H1 (cell line): Measurements from ENCODE around the gene ARHGDIG. TPM values are rescaled to one million over a fixed set of nuclear protein-coding genes. Genes with fewer than 3 reads are reported as not detected.

Experiments
- CTCF ChIA-PET: fragments of 300-600 bp; sonication (Branson Sonifier 250); formaldehyde crosslinking; loops from one replicate; lab custom pipeline; 2021; ENCODE audit not compliant: partially characterized antibody; lab: Charles Lee
- POLR2A ChIA-PET: fragments of 300-600 bp; sonication (Branson Sonifier 250); formaldehyde crosslinking; loops from one replicate; lab custom pipeline; 2021; ENCODE audit warnings: inconsistent platforms; ENCODE audit not compliant: partially characterized antibody; lab: Charles Lee
- DNase-seq, 2 experiments: peaks; one replicate each; pipeline versions ENCODE4 v3.0.0 to v3.0.0-alpha.2; 2010 to 2022; ENCODE audit warnings: low spot score in 2 of 2, low read depth in 1 of 2, mixed read lengths in 1 of 2
- FAIRE-seq: peaks from 2 replicates; lab custom pipeline; 2011; peaks lifted over from hg19 to GRCh38; lab: Jason Lieb, UNC
- H2AFZ ChIP-seq: 2 replicates; pipeline ENCODE4 v1.8.1; 2012; ENCODE audit warnings: low read length, inconsistent platforms
- H2AK5ac ChIP-seq: 2 replicates; pipeline ENCODE4 v1.6.1; 2013; ENCODE audit warnings: low read depth, low read length
- H2BK120ac ChIP-seq: replicated peaks from 2 replicates; pipeline ENCODE3; 2013; ENCODE audit warnings: low read depth, low read length, inconsistent platforms
- H2BK12ac ChIP-seq: 2 replicates; pipeline ENCODE4 v1.6.1; 2013; ENCODE audit warnings: low read depth, low read length
- H2BK15ac ChIP-seq: 2 replicates; pipeline ENCODE4 v1.6.1; 2013; ENCODE audit warnings: low read length
- H2BK20ac ChIP-seq: 2 replicates; pipeline ENCODE4 v1.6.1; 2013; ENCODE audit warnings: low read length
- H2BK5ac ChIP-seq: 2 replicates; pipeline ENCODE4 v1.6.1; 2013; ENCODE audit warnings: low read depth, low read length
- H3K14ac ChIP-seq: 2 replicates; pipeline ENCODE4 v1.6.1; 2013; ENCODE audit warnings: inconsistent platforms; ENCODE audit not compliant: insufficient read length
- H3K18ac ChIP-seq: 2 replicates; pipeline ENCODE4 v1.6.1; 2013; ENCODE audit warnings: low read length; ENCODE audit errors: extremely low read depth
- H3K23ac ChIP-seq: 2 replicates; pipeline ENCODE4 v1.6.1; 2013; ENCODE audit warnings: inconsistent platforms; ENCODE audit not compliant: insufficient read length
- H3K23me2 ChIP-seq: 2 replicates; pipeline ENCODE4 v1.6.1; 2013; ENCODE audit warnings: low read depth, low read length
- H3K27ac ChIP-seq: 2 replicates; pipeline ENCODE4 v1.6.1; 2011; ENCODE audit warnings: low read depth, low read length, inconsistent platforms
- H3K27me3 ChIP-seq, 4 experiments: replicated peaks in 1 of 4; 1 replicate in 1 of 4; 2 replicates in 3 of 4; pipeline versions ENCODE4 v1.6.1 to v1.8.1; 2011 to 2013; ENCODE audit warnings: low read length in 3 of 4, mild to moderate bottlenecking in 3 of 4, inconsistent platforms in 2 of 4, mixed read lengths in 2 of 4, moderate library complexity in 1 of 4; ENCODE audit not compliant: control insufficient read depth in 3 of 4, insufficient read depth in 3 of 4; ENCODE audit errors: extremely low read depth in 1 of 4
- H3K36me3 ChIP-seq, 4 experiments: 2 replicates each; pipeline versions ENCODE4 v1.6.1 to v1.8.1; 2011 to 2013; ENCODE audit warnings: mild to moderate bottlenecking in 4 of 4, low read length in 3 of 4, moderate library complexity in 2 of 4, control low read depth in 1 of 4, inconsistent platforms in 1 of 4; ENCODE audit not compliant: insufficient read depth in 4 of 4, control insufficient read depth in 2 of 4
- H3K4ac ChIP-seq: replicated peaks from 2 replicates; pipeline ENCODE3; 2013; ENCODE audit warnings: low read length, low read depth, mixed read lengths, inconsistent platforms; ENCODE audit not compliant: insufficient read length
- H3K4me1 ChIP-seq, 4 experiments: replicated peaks in 1 of 4; 1 replicate in 1 of 4; 2 replicates in 3 of 4; pipeline versions ENCODE4 v1.6.1 to v1.8.1; 2011 to 2013; ENCODE audit warnings: low read length in 3 of 4, inconsistent platforms in 2 of 4, mixed read lengths in 1 of 4; ENCODE audit not compliant: insufficient read depth in 4 of 4, control insufficient read depth in 3 of 4
- H3K4me2 ChIP-seq, 2 experiments: 2 replicates each; pipeline versions ENCODE4 v1.6.1 to v1.8.1; 2011 to 2013; ENCODE audit warnings: low read depth in 2 of 2, low read length in 2 of 2, control low read depth in 1 of 2, inconsistent platforms in 1 of 2, mild to moderate bottlenecking in 1 of 2; ENCODE audit not compliant: insufficient read depth in 1 of 2
- H3K4me3 ChIP-seq, 4 experiments: fragments of 200-600, 300-600 bp in 1 of 4; sonication (generic), shearing (Covaris generic), sonication (Bioruptor Twin) in 1 of 4; 2 replicates each; pipeline versions ENCODE4 v1.5.1 to v1.8.1; 2011 to 2016; ENCODE audit warnings: low read length in 4 of 4, low read depth in 3 of 4, control low read depth in 2 of 4, inconsistent platforms in 2 of 4, mild to moderate bottlenecking in 2 of 4, mixed read lengths in 1 of 4, moderate library complexity in 1 of 4; ENCODE audit not compliant: insufficient read depth in 2 of 4; ENCODE audit errors: extremely low read depth in 1 of 4
- H3K56ac ChIP-seq: replicated peaks from 2 replicates; pipeline ENCODE3; 2013; ENCODE audit warnings: low read depth, mild to moderate bottlenecking, mixed read lengths, low read length, inconsistent platforms; ENCODE audit not compliant: insufficient read length
- H3K79me1 ChIP-seq: 2 replicates; pipeline ENCODE4 v1.6.1; 2013; ENCODE audit warnings: low read depth, low read length, control low read depth
- H3K79me2 ChIP-seq, 2 experiments: 2 replicates each; pipeline versions ENCODE4 v1.6.1 to v1.8.1; 2012 to 2013; ENCODE audit warnings: low read length in 2 of 2, mild to moderate bottlenecking in 2 of 2, inconsistent platforms in 1 of 2; ENCODE audit not compliant: insufficient read depth in 2 of 2, control insufficient read depth in 1 of 2
- H3K9ac ChIP-seq, 4 experiments: replicated peaks in 1 of 4; 1 replicate in 1 of 4; 2 replicates in 3 of 4; pipeline versions ENCODE4 v1.6.1 to v1.8.1; 2011 to 2013; ENCODE audit warnings: low read depth in 3 of 4, low read length in 3 of 4, control low read depth in 2 of 4, mild to moderate bottlenecking in 2 of 4, moderate library complexity in 2 of 4, inconsistent platforms in 1 of 4; ENCODE audit errors: extremely low read depth in 1 of 4
- H3K9me3 ChIP-seq, 2 experiments: 2 replicates each; pipeline versions ENCODE4 v1.6.1 to v1.8.1; 2012 to 2013; ENCODE audit warnings: mild to moderate bottlenecking in 2 of 2, moderate library complexity in 2 of 2, control low read depth in 1 of 2, inconsistent platforms in 1 of 2, low read depth in 1 of 2, low read length in 1 of 2, mixed read lengths in 1 of 2; ENCODE audit not compliant: insufficient read depth in 2 of 2
- H4K20me1 ChIP-seq, 2 experiments: replicated peaks in 1 of 2; 2 replicates each; pipeline versions ENCODE3 to v1.8.1; 2011 to 2013; ENCODE audit warnings: inconsistent platforms in 2 of 2, low read length in 2 of 2, mild to moderate bottlenecking in 1 of 2; ENCODE audit not compliant: insufficient read depth in 2 of 2, control insufficient read depth in 1 of 2
- H4K5ac ChIP-seq: 2 replicates; pipeline ENCODE4 v1.6.1; 2013; ENCODE audit warnings: low read length, low read depth, mixed read lengths, inconsistent platforms; ENCODE audit not compliant: insufficient read length
- H4K8ac ChIP-seq: 2 replicates; pipeline ENCODE4 v1.8.0; 2013; ENCODE audit warnings: mild to moderate bottlenecking, moderate library complexity, low read length, inconsistent platforms; ENCODE audit not compliant: insufficient read depth; ENCODE audit errors: extremely low read depth
- H4K91ac ChIP-seq: replicated peaks from 2 replicates; pipeline ENCODE3; 2013; ENCODE audit warnings: low read length, mixed read lengths, inconsistent platforms; ENCODE audit not compliant: insufficient read length
- CTCF ChIP-seq, 3 experiments: IDR thresholded peaks; 1 replicate in 2 of 3; 2 replicates in 1 of 3; pipeline versions ENCODE4 v1.5.1 to v1.6.1; 2011; ENCODE audit warnings: low read length in 3 of 3, mild to moderate bottlenecking in 3 of 3, inconsistent platforms in 2 of 3, low read depth in 1 of 3, moderate library complexity in 1 of 3; ENCODE audit not compliant: insufficient read depth in 1 of 3; ENCODE audit errors: control extremely low read depth in 1 of 3
- POU5F1 ChIP-seq: IDR thresholded peaks from 2 replicates; pipeline ENCODE4 v1.6.1; 2011; ENCODE audit warnings: low read depth, mild to moderate bottlenecking, low read length, moderate library complexity
- ZNF274 ChIP-seq: IDR thresholded peaks from 2 replicates; pipeline ENCODE4 v1.7.0; 2012; ENCODE audit warnings: low read length, borderline replicate concordance; ENCODE audit errors: extremely low read depth
- WGBS, 2 experiments: shearing (Covaris generic) in 1 of 2; methylation state at CpG; one replicate each; pipeline versions ENCODE4 v1.1.6 to v1.1.7; 2013 to 2015; ENCODE audit warnings: low lambda C conversion rate in 2 of 2, mixed read lengths in 2 of 2, inconsistent platforms in 1 of 2, low coverage in 1 of 2, missing lambda C conversion rate in 1 of 2; ENCODE audit not compliant: insufficient replicate concordance in 2 of 2, insufficient coverage in 1 of 2, insufficient read length in 1 of 2; ENCODE audit errors: extremely low coverage in 1 of 2, missing lambda C conversion rate in 1 of 2; 5-methylcytosine and 5-hydroxymethylcytosine counted together
- polyA plus RNA-seq, 7 experiments: library from polyadenylated mRNA; depleted of rRNA in 3 of 7; stranded (reverse) in 5 of 7; unstranded in 2 of 7; fragments of >200 nt in 5 of 7; fragments of 200-250 nt in 2 of 7; gene quantifications; 1 replicate in 5 of 7; 2 replicates in 1 of 7; 4 replicates in 1 of 7; pipeline versions ENCODE4 v1.2.1 to v1.2.3, GENCODE V29; 2011 to 2013; ENCODE audit warnings: missing spikeins in 2 of 7, mixed read lengths in 2 of 7
- total RNA-seq: library from RNA; stranded (reverse); fragmentation: NEBNext Ultra II Directional; extraction: Animal tissue kit (Norgen Biotek cat#: 25700); gene quantifications from 2 replicates; pipeline ENCODE4 v1.2.1, GENCODE V29; 2021

The ARHGDIG gene
- total and polyA plus RNA-seq, 2 of the 8 experiments (the other 6 are each of a cell fraction or from before 2014, with no cell fraction given): 1.2 to 2.9 TPM

- no peak overlapping the region for H2BK120ac ChIP-seq
- 95% methylated on average over 14 of the region's 14 CpGs; no CpG with 5 or more reads in 1 of the 2 experiments for WGBS, 2 experiments
- H3K4me3 ChIP-seq: no peak overlapping the region
- H4K5ac ChIP-seq: no peak overlapping the region
- no peak overlapping the region for H2BK12ac ChIP-seq
- no peaks in the 10 kb centered on the region for H3K9me3 ChIP-seq
- H3K4me2 ChIP-seq: no peak overlapping the region
- H4K8ac ChIP-seq: no peak overlapping the region
- peaks cover 4 to 10% (median 7%) of the 10 kb centered on the region in 4 experiments; a peak in 7 of 8 replicates for H3K36me3 ChIP-seq
- no peak overlapping the region for H2BK15ac ChIP-seq
- H2BK20ac ChIP-seq: no peak overlapping the region
- H3K56ac ChIP-seq: no peak overlapping the region
- ChIA-PET CTCF (interaction anchor here (1.3 kb wide), 1 partner anchor 9 kb away, joined by 3 read pairs; no protein-coding TSS in a partner anchor), POLR2A (no interaction called here)
- H3K9ac ChIP-seq: no peak overlapping the region
- peaks cover 0 to 38% of the 10 kb centered on the region in 2 experiments; a peak in 1 of 4 replicates for H3K79me2 ChIP-seq
- H3K27ac ChIP-seq: no peak overlapping the region
- H3K4me1 ChIP-seq: peaks cover 0 to 11% (median 7%) of the 10 kb centered on the region in 4 experiments; a peak in 6 of 7 replicates
- H4K91ac ChIP-seq: no peak overlapping the region
- DNase-seq: no peak
- peaks cover 19% of the 10 kb centered on the region for H3K79me1 ChIP-seq
- no peak overlapping the region for H2AFZ ChIP-seq
- H3K4ac ChIP-seq: no peak overlapping the region
- no peak overlapping the region for H2AK5ac ChIP-seq
- H3K18ac ChIP-seq: no peak overlapping the region
- peaks cover 16 to 27% of the 10 kb centered on the region in 2 experiments for H4K20me1 ChIP-seq
- no peak overlapping the region for H3K14ac ChIP-seq
- no peak overlapping the region for H3K23ac ChIP-seq
- no peaks in the 10 kb centered on the region for H3K27me3 ChIP-seq
- FAIRE-seq: no peak
- no peak overlapping the region for H2BK5ac ChIP-seq
- TF ChIP-seq POU5F1 (no peak), CTCF (IDR thresholded peaks at IDR 0.05; ENCODE audit: control extremely low read depth in 1 of 3, insufficient read depth in 1 of 3, low read depth in 1 of 3, low read length in 3 of 3) (no peak), ZNF274 (no peak)
- H3K23me2 ChIP-seq: no peaks in the 10 kb centered on the region
Observed at GRCh38 chr16:314795-315299, 34.5 kb downstream of the ARHGDIG start.
